Measurements from ENCODE around the gene U2SURP. TPM values are rescaled to one million over a fixed set of nuclear protein-coding genes. Genes with fewer than 3 reads are reported as not detected.
"Not testable (repeated sequence)": the region's sequence is repeated elsewhere in the genome, so short reads cannot be mapped to it uniquely, and the experiment has no call there.

Gene U2SURP
- total RNA-seq, 1 donor from 2014 or later = 68.2 TPM

DNA sequence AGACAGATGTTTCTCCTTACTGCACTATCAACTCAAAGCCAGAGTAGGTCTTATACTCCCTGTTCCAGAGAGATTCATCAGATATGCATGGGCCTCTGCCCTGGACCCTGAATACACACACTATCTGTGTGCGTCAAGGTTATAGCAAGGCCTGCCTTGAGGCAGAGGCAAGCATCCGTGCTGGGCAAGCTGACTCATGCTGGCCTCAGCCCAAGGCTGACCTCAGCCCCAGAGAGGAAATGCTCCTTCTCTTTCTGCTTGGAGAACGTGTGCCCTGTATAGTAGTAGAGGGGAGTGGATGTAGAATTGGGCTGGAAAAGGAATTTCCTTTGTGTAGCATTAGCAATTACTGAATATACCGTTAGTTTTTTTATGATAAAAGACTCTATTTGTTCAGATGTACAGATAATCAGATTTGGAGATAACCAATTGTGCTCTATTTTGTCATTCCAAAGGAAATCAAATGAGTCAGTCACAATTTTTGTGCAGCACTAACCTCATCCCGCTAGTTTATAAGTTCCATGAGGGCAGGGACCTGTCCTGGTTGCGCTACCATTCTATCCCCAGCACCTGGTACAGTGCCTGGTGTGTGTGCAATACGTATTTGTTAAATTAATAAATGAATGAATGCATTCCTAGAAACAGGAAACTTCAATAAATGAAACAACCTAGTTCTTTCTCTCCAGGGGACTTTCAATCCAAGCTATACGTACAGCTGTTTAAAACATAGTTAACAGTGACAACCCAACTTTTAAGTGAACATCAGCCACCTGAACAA lies 24.6 kb upstream of the U2SURP start:
- DNase-seq (ENCODE audit: low spot score) = no peak

GRCh38 chr3:142977399-142977728 lies 24.0 kb upstream of the U2SURP start:
- no peak for DNase-seq (ENCODE audit: low spot score)

DNA sequence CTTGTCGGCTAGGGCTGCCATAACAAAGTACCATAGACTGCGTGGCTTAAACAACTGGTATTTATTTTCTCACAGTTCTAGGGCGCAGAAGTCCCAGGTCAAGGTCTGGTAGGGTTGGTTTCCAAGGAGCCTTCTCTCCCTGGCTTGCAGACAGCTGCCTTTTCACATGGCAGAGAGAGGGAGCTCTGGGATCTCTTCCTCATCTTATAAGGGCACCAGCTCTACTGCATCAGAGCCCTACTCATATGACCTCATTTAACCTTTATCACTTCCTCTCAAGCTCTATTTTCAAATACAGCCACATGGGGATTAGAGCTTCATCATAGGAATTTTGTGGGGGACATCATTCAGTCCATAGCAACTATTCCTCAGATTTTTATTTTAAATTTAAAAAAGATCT lies 20.3 kb upstream of the U2SURP start:
- DNase-seq (ENCODE audit: low spot score) = no peak

GRCh38 chr3:142982038-142982773 lies 19.2 kb upstream of the U2SURP start:
- DNase-seq (ENCODE audit: low spot score) = no peak

DNA sequence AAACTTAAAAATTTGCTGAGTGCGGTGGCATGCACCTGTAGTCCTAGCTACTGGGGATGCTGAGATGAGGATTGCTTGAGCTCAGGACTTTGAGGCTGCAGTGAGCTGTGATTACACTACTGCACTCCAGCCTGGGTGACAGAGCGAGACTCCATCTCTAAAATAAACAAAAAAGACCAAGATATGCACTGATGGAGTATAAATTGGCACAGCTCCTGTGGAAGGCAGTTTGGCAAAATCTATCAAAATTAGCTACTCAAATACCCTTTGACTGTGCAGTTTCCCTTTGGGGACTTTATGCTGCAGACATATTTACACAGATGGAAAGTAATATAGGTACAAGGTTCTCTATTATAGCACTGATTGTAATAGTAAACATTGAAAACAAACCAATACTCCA lies 18.1 kb upstream of the U2SURP start:
- no peak for DNase-seq (ENCODE audit: low spot score)

DNA sequence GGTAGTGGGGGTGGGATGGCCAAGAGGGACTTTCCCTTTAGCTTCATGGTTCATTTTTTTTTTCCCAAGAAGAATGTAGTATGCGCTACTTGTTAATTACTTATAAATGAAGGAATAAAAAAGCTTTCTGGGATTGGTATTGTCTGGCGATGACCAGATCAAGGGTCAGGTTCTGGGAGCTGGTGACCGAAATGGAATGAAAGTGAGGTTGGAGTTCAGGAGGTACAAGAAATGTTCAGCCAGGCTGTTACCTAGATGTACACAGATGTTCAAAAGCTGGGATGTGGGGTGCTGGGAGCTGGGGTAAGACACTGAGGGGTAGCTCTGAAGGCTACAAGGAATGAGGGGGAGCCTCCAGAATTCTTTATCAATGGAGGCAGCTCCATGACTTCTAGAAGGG lies 17.1 kb upstream of the U2SURP start:
- DNase-seq (ENCODE audit: low spot score) = no peak

GRCh38 chr3:142987080-142987700 lies 14.2 kb upstream of the U2SURP start:
- DNase-seq (ENCODE audit: low spot score) = no peak

DNA sequence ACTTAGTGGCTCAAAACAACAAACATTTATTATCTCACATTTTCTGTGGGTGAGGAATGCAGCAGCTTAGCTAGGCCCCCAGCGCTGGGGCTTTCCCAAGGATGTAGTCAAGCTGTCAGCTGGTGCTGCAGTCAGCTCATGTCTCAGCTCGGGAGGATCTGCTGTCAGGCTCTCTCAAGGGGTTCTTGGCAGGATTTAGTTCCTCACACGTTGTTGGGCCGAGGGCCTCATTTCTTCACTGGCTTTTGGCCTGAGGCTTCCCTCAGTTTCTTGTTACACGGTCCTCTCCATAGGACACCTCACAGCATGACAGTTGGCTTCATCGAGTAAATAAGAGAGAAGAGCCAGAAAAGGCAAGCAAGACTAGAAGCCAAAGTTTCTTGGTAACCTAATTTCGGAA lies 13.7 kb upstream of the U2SURP start:
- no peak for DNase-seq (ENCODE audit: low spot score)

- DNase-seq (ENCODE audit: low spot score) = not testable (repeated sequence)
Measured at GRCh38 chr3:142988221-142988620, 13.1 kb upstream of the U2SURP start.

DNA sequence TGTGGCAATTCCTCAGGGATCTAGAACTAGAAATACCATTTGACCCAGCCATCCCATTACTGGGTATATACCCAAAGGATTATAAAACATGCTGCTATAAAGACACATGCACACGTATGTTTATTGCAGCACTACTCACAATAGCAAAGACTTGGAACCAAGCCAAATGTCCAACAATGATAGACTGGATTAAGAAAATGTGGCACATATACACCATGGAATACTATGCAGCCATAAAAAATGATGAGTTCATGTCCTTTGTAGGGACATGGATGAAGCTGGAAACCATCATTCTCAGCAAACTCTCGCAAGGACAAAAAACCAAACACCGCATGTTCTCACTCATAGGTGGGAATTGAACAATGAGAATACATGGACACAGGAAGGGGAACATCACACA lies 12.5 kb upstream of the U2SURP start:
- DNase-seq (ENCODE audit: low spot score) = not testable (repeated sequence)

DNA sequence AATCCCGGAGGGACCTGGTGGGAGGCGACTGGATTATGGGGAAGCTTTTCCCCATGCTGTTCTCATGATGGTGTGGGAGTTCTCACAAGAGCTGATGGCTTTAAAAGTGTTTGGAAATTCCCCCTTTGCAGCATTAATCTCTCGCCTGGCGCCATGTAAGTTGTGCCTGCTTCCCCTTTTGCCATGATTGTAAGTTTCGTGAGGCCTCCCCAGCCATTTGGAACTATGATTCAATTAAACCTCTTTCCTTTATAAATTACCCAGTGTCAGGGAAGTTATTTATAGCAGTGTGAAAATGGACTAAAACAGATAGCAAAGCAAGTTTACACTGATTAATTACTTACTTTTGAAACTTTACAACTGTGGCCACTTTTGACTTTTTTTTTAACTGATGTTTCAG lies 10.6 kb upstream of the U2SURP start:
- DNase-seq (ENCODE audit: low spot score) = no peak

DNA sequence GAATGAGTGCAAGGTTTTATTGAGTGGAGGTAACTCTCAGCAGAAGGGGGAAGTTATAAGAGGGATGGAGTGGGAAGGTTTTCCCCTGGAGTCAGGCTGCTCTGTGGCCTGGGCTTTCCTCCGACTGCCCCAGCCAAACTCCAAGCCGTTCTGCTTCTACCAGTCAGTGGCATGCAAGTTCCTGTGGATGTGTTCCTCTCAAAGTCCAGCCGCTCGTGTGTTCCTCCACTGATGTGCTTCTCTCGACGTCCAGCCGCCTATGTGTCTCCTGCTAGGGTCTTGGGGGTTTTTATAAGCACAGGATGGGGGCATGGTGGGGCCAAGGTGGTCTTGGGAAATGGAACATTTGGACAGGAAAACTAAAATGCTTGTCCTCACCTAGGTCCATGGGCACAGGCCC lies 9.0 kb upstream of the U2SURP start:
- no peak for DNase-seq (ENCODE audit: low spot score)

- DNase-seq (ENCODE audit: low spot score) = no peak
Measured at GRCh38 chr3:142993958-142994442, 7.4 kb upstream of the U2SURP start.

DNA sequence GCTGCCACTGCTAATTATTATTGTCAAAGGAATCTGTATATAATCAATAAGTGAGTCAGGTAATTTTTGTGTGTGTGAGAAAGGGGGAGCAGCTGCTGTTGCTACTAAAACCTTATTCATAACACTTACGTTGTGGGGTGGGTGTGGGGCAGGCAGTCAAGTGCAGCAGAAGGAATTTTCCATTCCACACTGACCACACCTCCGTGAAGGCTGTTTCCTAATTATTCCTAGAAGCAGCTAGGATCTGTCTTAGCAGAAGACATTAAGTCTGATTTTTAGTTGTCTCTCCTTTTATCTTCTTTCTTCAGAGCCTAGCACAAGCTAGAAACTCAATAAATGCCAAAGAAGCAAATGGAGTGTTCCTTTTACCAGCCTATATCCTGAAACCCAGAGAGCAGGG lies 4.0 kb upstream of the U2SURP start:
- DNase-seq (ENCODE audit: low spot score) = no peak

- DNase-seq (ENCODE audit: low spot score) = no peak
Measured at GRCh38 chr3:142998439-142998838, 2.9 kb upstream of the U2SURP start.

- no peak for DNase-seq (ENCODE audit: low spot score)
Measured at GRCh38 chr3:142999881-143000280, 1.5 kb upstream of the U2SURP start.

- DNase-seq (ENCODE audit: low spot score) = no peak
Measured at GRCh38 chr3:143000528-143000927, 842 bp upstream of the U2SURP start.

DNA sequence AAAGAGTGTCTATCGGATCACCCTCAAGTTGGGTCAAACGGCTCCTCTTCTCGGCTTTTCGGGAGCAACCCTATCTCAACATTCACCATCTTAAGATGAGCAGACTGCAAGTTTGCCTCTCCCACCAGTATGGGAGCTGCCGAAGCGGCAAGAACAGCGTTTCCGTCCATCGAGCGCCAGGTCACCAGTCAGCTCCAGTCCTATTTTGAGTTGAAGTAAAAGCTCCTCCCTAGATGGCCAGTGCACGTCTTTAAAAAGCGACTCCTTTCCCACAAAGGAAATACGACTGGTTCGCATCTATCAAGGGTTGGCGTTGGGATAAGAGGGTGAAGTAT lies 369 bp upstream of the U2SURP start:
- peak; percentile 90 for DNase-seq (ENCODE audit: low spot score)

- no peak for DNase-seq (ENCODE audit: low spot score)
Measured at GRCh38 chr3:143002083-143002712, 828 bp downstream of the U2SURP start.

DNA sequence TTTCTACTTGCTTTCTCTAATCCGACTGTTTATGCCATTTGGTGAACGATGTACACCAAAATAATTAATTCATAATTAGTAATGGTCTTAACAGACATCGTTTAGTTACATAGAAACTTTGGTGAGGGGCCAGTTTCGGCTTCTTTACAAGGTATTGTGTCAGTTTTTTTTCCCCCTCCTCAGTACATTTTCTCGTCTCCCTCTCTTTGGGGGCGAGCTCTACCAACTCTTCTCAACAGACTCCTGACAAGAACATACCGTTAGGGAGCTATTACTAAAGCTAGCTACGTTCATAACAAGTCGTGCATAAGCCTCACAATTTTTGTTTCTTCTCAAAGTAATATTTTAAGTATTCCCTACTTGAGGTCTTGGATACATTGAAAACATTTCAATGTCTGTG lies 1.4 kb downstream of the U2SURP start:
- no peak for DNase-seq (ENCODE audit: low spot score)

- DNase-seq (ENCODE audit: low spot score) = no peak
Measured at GRCh38 chr3:143004823-143005222, 3.5 kb downstream of the U2SURP start.

GRCh38 chr3:143010024-143010423 lies 8.7 kb downstream of the U2SURP start:
- no peak for DNase-seq (ENCODE audit: low spot score)
